GM13977 (cell line): Measurements from ENCODE around the gene DLEU7.

Experiments
- DNase-seq: peaks from one replicate; pipeline ENCODE4 v3.0.0; 2012; ENCODE audit warnings: low spot score
- CTCF ChIP-seq: IDR thresholded peaks from 2 replicates; pipeline ENCODE4 v1.5.1; 2012; ENCODE audit warnings: mild to moderate bottlenecking, control low read depth; ENCODE audit not compliant: insufficient read depth; ENCODE audit errors: extremely low read depth, missing control alignments
- in situ Hi-C: fragments of 300-500 bp; cut with MboI; formaldehyde crosslinking; loops from one replicate; pipeline ENCODE4 v1.12.0; 2022; ENCODE audit warnings: low sequenced_read_pairs, low pct_unique_long_range_greater_than_20kb, mixed read lengths, inconsistent platforms; ENCODE audit not compliant: unreplicated experiment

Gene DLEU7

GRCh38 chr13:50884265-50884664, 40.8 kb upstream of the DLEU7 start:
- in situ Hi-C loops, result no loop called here
- TF ChIP-seq CTCF, result no peak

GRCh38 chr13:50883728-50884127, 40.2 kb upstream of the DLEU7 start:
- in situ Hi-C loops, result no loop called here
- DNase-seq, result no peak
- no peak for TF ChIP-seq CTCF

More at GRCh38 chr13:50884265-50884664, 40.8 kb upstream of the DLEU7 start:
- no peak for DNase-seq

- DNase-seq, result no peak
- no peak for TF ChIP-seq CTCF
- in situ Hi-C loops, result no loop called here
Measured at GRCh38 chr13:50882816-50883435, 39.4 kb upstream of the DLEU7 start.

- in situ Hi-C loops, result no loop called here
Measured at GRCh38 chr13:50873991-50874390, 30.5 kb upstream of the DLEU7 start.

GRCh38 chr13:50873467-50873866, 30.0 kb upstream of the DLEU7 start:
- DNase-seq, result no peak
- no peak for TF ChIP-seq CTCF
- in situ Hi-C loops, result no loop called here

More at GRCh38 chr13:50873991-50874390, 30.5 kb upstream of the DLEU7 start:
- no peak for DNase-seq
- no peak for TF ChIP-seq CTCF

- no peak for TF ChIP-seq CTCF
- in situ Hi-C loops, result no loop called here
- DNase-seq, result no peak
Measured at GRCh38 chr13:50871405-50871804, 27.9 kb upstream of the DLEU7 start.

- DNase-seq, result no peak
- no peak for TF ChIP-seq CTCF
- in situ Hi-C loops, result no loop called here
Measured at GRCh38 chr13:50867637-50867945, 24.1 kb upstream of the DLEU7 start.
